Lung (tissue), 12 donors: ENCODE data around the gene SETDB1. TPM values are rescaled to one million over a fixed set of nuclear protein-coding genes. Genes with fewer than 3 reads are reported as not detected.
"Not testable (repeated sequence)": the region's sequence is repeated elsewhere in the genome, so short reads cannot be mapped to it uniquely, and the experiment has no call there.

Experiments used
- ATAC-seq: fragments of 200-7000 bp; cut with Tn5 transposase; one replicate; pipeline ENCODE4 v1.9.1; 2020; ENCODE audit warnings: moderate number of reproducible peaks; ENCODE audit not compliant: insufficient read depth, low FRiP score
- DNase-seq, 3 donors: peaks; one replicate each; pipeline ENCODE4 v3.0.0-alpha.2; 2013 to 2017
- H3K27ac ChIP-seq, 2 donors: one replicate each; pipeline ENCODE4 v1.5.1; 2013; ENCODE audit warnings: mild to moderate bottlenecking in 2 of 2, moderate library complexity in 2 of 2, control low read depth in 1 of 2, inconsistent platforms in 1 of 2, low read depth in 1 of 2, low read length in 1 of 2
- H3K27me3 ChIP-seq, 3 donors: one replicate each; pipeline ENCODE4 v1.5.1; 2013; ENCODE audit warnings: low read length in 2 of 3; ENCODE audit not compliant: control insufficient read depth in 3 of 3, insufficient read depth in 3 of 3
- H3K36me3 ChIP-seq, 4 donors: one replicate each; pipeline ENCODE4 v1.5.1; 2013; ENCODE audit warnings: low read length in 4 of 4, mild to moderate bottlenecking in 1 of 4, moderate library complexity in 1 of 4; ENCODE audit not compliant: control insufficient read depth in 4 of 4, insufficient read depth in 4 of 4
- H3K4me1 ChIP-seq, 5 donors: one replicate each; pipeline ENCODE4 v1.5.1; 2013; ENCODE audit warnings: low read length in 5 of 5, mild to moderate bottlenecking in 2 of 5, moderate library complexity in 1 of 5; ENCODE audit not compliant: control insufficient read depth in 5 of 5, insufficient read depth in 5 of 5
- H3K4me3 ChIP-seq: one replicate; pipeline ENCODE4 v1.5.1; 2013; ENCODE audit warnings: mild to moderate bottlenecking, control low read depth, moderate library complexity
- H3K9ac ChIP-seq, 2 donors: one replicate each; pipeline ENCODE4 v1.5.1; 2013; ENCODE audit warnings: low read length in 2 of 2, control low read depth in 1 of 2; ENCODE audit not compliant: insufficient read depth in 1 of 2
- H3K9me3 ChIP-seq, 4 donors: one replicate each; pipeline ENCODE4 v1.5.1; 2013; ENCODE audit warnings: low read length in 3 of 4, mild to moderate bottlenecking in 1 of 4, moderate library complexity in 1 of 4; ENCODE audit not compliant: control insufficient read depth in 4 of 4, insufficient read depth in 3 of 4
- WGBS, 2 donors: extraction: QIAGEN DNeasy Blood & Tissue Kit; methylation state at CpG; one replicate each; pipeline ENCODE4 v1.1.7; 2013; 5-methylcytosine and 5-hydroxymethylcytosine counted together
- polyA plus RNA-seq, 2 donors: library from polyadenylated mRNA; stranded (reverse); fragments of 200-250 nt; gene quantifications; one replicate each; pipeline ENCODE4 v1.2.1, GENCODE V29; 2013
- total RNA-seq, 2 donors: library from RNA; depleted of rRNA in 1 of 2; stranded (reverse); fragments of >200 nt in 1 of 2; gene quantifications; one replicate each; pipeline ENCODE4 v1.2.1, GENCODE V29; 2014 to 2021
- TF ChIP-seq, protein P1 (sequence below): IDR thresholded peaks from 2 replicates; pipeline ENCODE4 v1.5.1; 2012; ENCODE audit warnings: mild to moderate bottlenecking; ENCODE audit errors: control extremely low read depth, extremely low read depth
- donor health status: control.
- donor health status: control.
- donor health status: Bipolar disorder and iron deficiency.
- donor health status: healthy.
- donor health status: DM: yes; HTN: yes; CAD: no.

SETDB1 gene
- total and polyA plus RNA-seq, 4 donors: 20.0 to 56.2 (median 32.6) TPM

DNA sequence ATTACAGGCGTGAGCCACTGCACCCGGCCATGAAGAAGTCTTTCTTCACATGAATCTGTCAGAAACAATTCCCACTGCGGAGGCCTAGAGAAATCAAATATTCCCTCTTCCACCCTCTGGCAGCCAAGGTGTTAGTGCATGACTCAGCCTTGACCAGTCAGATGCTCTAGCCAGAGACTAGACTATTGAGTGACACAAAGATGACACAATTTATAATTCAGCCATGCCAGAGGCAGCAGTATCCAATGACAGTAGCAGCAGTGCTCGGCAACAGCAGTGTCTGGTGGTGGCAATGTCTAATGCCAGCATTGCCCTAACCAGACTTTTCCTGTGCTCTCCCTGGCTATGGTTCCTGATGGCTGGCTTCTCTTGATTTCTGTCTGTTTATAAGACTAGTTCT is 30.5 kb upstream of the SETDB1 start:
- TF ChIP-seq, protein P1, sequence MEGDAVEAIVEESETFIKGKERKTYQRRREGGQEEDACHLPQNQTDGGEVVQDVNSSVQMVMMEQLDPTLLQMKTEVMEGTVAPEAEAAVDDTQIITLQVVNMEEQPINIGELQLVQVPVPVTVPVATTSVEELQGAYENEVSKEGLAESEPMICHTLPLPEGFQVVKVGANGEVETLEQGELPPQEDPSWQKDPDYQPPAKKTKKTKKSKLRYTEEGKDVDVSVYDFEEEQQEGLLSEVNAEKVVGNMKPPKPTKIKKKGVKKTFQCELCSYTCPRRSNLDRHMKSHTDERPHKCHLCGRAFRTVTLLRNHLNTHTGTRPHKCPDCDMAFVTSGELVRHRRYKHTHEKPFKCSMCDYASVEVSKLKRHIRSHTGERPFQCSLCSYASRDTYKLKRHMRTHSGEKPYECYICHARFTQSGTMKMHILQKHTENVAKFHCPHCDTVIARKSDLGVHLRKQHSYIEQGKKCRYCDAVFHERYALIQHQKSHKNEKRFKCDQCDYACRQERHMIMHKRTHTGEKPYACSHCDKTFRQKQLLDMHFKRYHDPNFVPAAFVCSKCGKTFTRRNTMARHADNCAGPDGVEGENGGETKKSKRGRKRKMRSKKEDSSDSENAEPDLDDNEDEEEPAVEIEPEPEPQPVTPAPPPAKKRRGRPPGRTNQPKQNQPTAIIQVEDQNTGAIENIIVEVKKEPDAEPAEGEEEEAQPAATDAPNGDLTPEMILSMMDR: no peak
- H3K4me1 ChIP-seq: no peaks in the 10 kb centered on the region
- 91 to 95% methylated on average over 4 of the region's 4 CpGs for WGBS, 2 donors
- no peak for DNase-seq
- no peak overlapping the region for H3K4me3 ChIP-seq
- no peak for ATAC-seq
- no peak overlapping the region for H3K9ac ChIP-seq
- no peaks in the 10 kb centered on the region for H3K9me3 ChIP-seq
- no peaks in the 10 kb centered on the region for H3K27me3 ChIP-seq
- H3K27ac ChIP-seq: no peak overlapping the region
- no peaks in the 10 kb centered on the region for H3K36me3 ChIP-seq

DNA sequence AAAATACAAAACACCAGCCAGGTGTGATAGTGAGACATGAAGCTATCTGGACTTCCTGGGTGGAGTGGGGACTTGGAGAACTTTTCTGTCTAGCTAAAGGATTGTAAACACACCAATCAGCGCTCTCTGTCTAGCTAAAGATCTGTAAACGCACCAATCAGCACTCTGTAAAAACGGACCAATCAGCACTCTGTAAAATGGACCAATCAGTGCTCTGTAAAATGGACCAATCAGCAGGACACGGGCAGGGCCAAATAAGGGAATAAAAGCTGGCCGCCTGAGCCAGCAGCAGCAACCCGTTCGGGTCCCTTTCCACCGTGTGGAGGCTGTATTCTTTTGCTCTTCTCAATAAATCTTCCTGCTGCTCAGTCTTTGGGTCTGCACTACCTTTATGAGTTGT is 26.4 kb upstream of the SETDB1 start:
- WGBS, 2 donors: 93 to 96% methylated on average over 8 of the region's 8 CpGs

DNA sequence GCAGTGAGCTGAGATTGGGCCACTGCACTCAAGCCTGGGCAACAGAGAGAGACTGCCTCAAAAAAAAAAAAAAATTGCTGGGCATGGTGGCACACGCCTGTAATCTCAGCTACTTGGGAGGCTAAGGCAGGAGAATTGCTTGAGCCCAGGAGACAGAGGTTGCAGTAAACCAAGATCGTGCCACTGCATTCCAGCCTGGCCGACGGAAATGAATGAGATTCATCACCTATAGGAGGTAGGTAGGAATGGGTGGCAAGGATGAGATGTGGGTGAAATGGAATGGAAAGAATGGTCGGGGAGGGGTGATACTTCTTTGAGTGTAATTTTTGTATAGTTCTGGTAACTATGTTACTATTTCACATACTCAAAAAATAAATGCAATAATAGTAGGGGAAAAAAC is 23.8 kb upstream of the SETDB1 start:
- Histone ChIP-seq H3K27me3 (no peaks in the 10 kb centered on the region), H3K27ac (no peak overlapping the region), H3K9me3 (no peaks in the 10 kb centered on the region), H3K4me3 (no peak overlapping the region), H3K9ac (no peak overlapping the region), H3K4me1 (no peaks in the 10 kb centered on the region), H3K36me3 (no peaks in the 10 kb centered on the region)
- WGBS, 2 donors: 94 to 99% methylated on average over 5 of the region's 5 CpGs
- ATAC-seq (no peak), DNase-seq (no peak)
- TF ChIP-seq, protein P1: no peak

More for the DNA sequence above, 26.4 kb upstream of the SETDB1 start:
- not testable (repeated sequence) for H3K9ac ChIP-seq, H3K4me3 ChIP-seq, ATAC-seq, H3K9me3 ChIP-seq, H3K27ac ChIP-seq, H3K4me1 ChIP-seq, DNase-seq, H3K36me3 ChIP-seq, H3K27me3 ChIP-seq

DNA sequence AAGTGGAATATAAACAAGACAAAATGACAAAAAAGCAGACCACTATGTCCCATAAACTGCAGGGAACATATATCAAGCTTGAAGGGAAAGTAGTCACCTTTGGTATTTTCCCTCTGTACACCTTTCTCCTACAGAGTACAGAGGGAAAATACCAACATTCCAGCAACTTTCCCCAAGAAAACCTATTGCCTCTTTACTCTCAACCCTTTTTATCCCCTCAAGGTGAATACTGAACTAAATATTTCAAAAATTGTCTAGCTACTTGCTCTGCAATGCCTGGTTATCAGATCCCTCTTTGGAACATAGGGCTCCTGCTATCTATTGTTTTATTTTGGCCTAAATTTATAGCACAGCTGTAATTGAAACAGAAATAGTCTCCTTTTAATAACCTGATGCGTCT is 23.4 kb upstream of the SETDB1 start:
- WGBS, 2 donors: 91 to 92% methylated on average over 1 of the region's 1 CpG
- TF ChIP-seq, protein P1: no peak
- DNase-seq: no peak
- Histone ChIP-seq H3K9me3 (no peaks in the 10 kb centered on the region), H3K9ac (no peak overlapping the region), H3K4me3 (no peak overlapping the region), H3K36me3 (no peaks in the 10 kb centered on the region), H3K27ac (no peak overlapping the region), H3K27me3 (no peaks in the 10 kb centered on the region), H3K4me1 (no peaks in the 10 kb centered on the region)
- no peak for ATAC-seq
